Liver (tissue), 3 donors: Measurements from ENCODE around the gene CASZ1.

Experiments used
- EGR1 ChIP-seq, 2 donors: IDR thresholded peaks; 2 replicates each; pipeline ENCODE4 v1.6.1; 2016 to 2018; ENCODE audit warnings: antibody characterized with exemption in 2 of 2, low read depth in 2 of 2
- FOXA2 ChIP-seq: IDR thresholded peaks from 2 replicates; pipeline ENCODE4 v1.6.1; 2016; ENCODE audit warnings: antibody characterized with exemption
- JUND ChIP-seq, 2 donors: IDR thresholded peaks; 2 replicates each; pipeline ENCODE4 v1.6.1; 2016; ENCODE audit warnings: antibody characterized with exemption in 2 of 2
- RAD21 ChIP-seq, 2 donors: IDR thresholded peaks; 2 replicates each; pipeline ENCODE4 v1.6.1; 2016; ENCODE audit warnings: antibody characterized with exemption in 2 of 2, mild to moderate bottlenecking in 2 of 2
- TAF1 ChIP-seq: conservative IDR thresholded peaks from 2 replicates; pipeline ENCODE4 v1.6.1; 2016; ENCODE audit warnings: antibody characterized with exemption, mild to moderate bottlenecking
- YY1 ChIP-seq: IDR thresholded peaks from 2 replicates; pipeline ENCODE4 v1.6.1; 2016; ENCODE audit warnings: antibody characterized with exemption, mild to moderate bottlenecking
- TF ChIP-seq, protein P1 (sequence below): fragments of 150-350 bp; IDR thresholded peaks from 2 replicates; pipeline ENCODE4 v1.5.1; 2017; ENCODE audit warnings: improper control_type of control experiment, low read depth, low read length; ENCODE audit not compliant: missing input control
- TF ChIP-seq, protein P2 (sequence below): IDR thresholded peaks from 2 replicates; pipeline ENCODE4 v1.6.1; 2016; ENCODE audit warnings: antibody characterized with exemption
- TF ChIP-seq, protein P3 (sequence below): IDR thresholded peaks from 2 replicates; pipeline ENCODE4 v1.6.1; 2016; ENCODE audit warnings: antibody characterized with exemption
- TF ChIP-seq, protein P4 (sequence below): IDR thresholded peaks from 2 replicates; pipeline ENCODE4 v1.6.1; 2016; ENCODE audit warnings: antibody characterized with exemption, mild to moderate bottlenecking
- donor health status: healthy.
- donor health status: healthy.

DNA sequence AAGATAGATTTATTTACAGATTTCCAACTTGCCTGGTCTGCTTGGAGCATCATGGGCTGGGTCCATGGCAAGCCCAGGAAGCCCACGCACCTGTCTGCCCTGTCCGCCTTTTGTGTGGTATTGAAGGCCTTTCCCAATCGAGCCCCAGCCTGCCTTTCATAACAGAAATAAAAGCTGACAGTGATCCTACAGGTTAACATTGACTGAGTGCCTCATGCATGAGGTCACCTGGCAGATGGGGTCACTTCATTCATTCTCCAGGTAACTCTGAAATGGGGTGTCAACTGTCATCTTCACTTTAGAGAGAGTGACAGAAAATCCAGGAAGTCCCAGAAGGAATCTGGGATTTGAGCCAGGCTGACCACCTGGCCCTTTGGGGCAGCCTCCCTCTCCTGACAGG is 36.3 kb upstream of the CASZ1 start:
- no peak for TF ChIP-seq RAD21 (IDR thresholded peaks at IDR 0.05)
- TF ChIP-seq, protein P1, sequence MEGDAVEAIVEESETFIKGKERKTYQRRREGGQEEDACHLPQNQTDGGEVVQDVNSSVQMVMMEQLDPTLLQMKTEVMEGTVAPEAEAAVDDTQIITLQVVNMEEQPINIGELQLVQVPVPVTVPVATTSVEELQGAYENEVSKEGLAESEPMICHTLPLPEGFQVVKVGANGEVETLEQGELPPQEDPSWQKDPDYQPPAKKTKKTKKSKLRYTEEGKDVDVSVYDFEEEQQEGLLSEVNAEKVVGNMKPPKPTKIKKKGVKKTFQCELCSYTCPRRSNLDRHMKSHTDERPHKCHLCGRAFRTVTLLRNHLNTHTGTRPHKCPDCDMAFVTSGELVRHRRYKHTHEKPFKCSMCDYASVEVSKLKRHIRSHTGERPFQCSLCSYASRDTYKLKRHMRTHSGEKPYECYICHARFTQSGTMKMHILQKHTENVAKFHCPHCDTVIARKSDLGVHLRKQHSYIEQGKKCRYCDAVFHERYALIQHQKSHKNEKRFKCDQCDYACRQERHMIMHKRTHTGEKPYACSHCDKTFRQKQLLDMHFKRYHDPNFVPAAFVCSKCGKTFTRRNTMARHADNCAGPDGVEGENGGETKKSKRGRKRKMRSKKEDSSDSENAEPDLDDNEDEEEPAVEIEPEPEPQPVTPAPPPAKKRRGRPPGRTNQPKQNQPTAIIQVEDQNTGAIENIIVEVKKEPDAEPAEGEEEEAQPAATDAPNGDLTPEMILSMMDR: no peak
- TF ChIP-seq YY1: no peak
- TF ChIP-seq JUND (IDR thresholded peaks at IDR 0.05): no peak
- no peak for TF ChIP-seq TAF1
- TF ChIP-seq, protein P2, sequence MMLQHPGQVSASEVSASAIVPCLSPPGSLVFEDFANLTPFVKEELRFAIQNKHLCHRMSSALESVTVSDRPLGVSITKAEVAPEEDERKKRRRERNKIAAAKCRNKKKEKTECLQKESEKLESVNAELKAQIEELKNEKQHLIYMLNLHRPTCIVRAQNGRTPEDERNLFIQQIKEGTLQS: no peak
- TF ChIP-seq, protein P3, sequence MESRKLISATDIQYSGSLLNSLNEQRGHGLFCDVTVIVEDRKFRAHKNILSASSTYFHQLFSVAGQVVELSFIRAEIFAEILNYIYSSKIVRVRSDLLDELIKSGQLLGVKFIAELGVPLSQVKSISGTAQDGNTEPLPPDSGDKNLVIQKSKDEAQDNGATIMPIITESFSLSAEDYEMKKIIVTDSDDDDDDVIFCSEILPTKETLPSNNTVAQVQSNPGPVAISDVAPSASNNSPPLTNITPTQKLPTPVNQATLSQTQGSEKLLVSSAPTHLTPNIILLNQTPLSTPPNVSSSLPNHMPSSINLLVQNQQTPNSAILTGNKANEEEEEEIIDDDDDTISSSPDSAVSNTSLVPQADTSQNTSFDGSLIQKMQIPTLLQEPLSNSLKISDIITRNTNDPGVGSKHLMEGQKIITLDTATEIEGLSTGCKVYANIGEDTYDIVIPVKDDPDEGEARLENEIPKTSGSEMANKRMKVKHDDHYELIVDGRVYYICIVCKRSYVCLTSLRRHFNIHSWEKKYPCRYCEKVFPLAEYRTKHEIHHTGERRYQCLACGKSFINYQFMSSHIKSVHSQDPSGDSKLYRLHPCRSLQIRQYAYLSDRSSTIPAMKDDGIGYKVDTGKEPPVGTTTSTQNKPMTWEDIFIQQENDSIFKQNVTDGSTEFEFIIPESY: no peak
- no peak for TF ChIP-seq EGR1 (IDR thresholded peaks at IDR 0.05; ENCODE audit: low read depth in 2 of 2)
- TF ChIP-seq, protein P4, sequence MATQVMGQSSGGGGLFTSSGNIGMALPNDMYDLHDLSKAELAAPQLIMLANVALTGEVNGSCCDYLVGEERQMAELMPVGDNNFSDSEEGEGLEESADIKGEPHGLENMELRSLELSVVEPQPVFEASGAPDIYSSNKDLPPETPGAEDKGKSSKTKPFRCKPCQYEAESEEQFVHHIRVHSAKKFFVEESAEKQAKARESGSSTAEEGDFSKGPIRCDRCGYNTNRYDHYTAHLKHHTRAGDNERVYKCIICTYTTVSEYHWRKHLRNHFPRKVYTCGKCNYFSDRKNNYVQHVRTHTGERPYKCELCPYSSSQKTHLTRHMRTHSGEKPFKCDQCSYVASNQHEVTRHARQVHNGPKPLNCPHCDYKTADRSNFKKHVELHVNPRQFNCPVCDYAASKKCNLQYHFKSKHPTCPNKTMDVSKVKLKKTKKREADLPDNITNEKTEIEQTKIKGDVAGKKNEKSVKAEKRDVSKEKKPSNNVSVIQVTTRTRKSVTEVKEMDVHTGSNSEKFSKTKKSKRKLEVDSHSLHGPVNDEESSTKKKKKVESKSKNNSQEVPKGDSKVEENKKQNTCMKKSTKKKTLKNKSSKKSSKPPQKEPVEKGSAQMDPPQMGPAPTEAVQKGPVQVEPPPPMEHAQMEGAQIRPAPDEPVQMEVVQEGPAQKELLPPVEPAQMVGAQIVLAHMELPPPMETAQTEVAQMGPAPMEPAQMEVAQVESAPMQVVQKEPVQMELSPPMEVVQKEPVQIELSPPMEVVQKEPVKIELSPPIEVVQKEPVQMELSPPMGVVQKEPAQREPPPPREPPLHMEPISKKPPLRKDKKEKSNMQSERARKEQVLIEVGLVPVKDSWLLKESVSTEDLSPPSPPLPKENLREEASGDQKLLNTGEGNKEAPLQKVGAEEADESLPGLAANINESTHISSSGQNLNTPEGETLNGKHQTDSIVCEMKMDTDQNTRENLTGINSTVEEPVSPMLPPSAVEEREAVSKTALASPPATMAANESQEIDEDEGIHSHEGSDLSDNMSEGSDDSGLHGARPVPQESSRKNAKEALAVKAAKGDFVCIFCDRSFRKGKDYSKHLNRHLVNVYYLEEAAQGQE: no peak
- TF ChIP-seq FOXA2: no peak
